C4-2B (cell line): ENCODE measurements around the gene PIM3.

Experiments used
- H3K27ac ChIP-seq: fragments of 450-650 bp; 2 replicates; pipeline ENCODE4 v1.5.1; 2017
- CTCF ChIP-seq: fragments of 450-650 bp; conservative IDR thresholded peaks from 2 replicates; pipeline ENCODE4 v1.5.1; 2017; ENCODE audit warnings: mild to moderate bottlenecking
- ZFX ChIP-seq: fragments of 450-650 bp; IDR thresholded peaks from 2 replicates; pipeline ENCODE4 v1.6.1; 2017

PIM3 gene

GRCh38 chr22:49947296-49947622 lies 13.3 kb upstream of the PIM3 start:
- H3K27ac ChIP-seq, result no peak overlapping the region; the same call in 1 of the 2 replicates
- TF ChIP-seq CTCF, result no peak
- TF ChIP-seq ZFX, result no peak

- peak overlapping the region; percentile 98 for H3K27ac ChIP-seq
- TF ChIP-seq CTCF (no peak), ZFX (no peak)
Measured at GRCh38 chr22:49948116-49948957, 12.2 kb upstream of the PIM3 start.

- H3K27ac ChIP-seq, result peak overlapping the region; percentile 98
- TF ChIP-seq ZFX, result 0 out of 2 replicates have a peak, but pooled peaks have one; percentile 48
- no peak for TF ChIP-seq CTCF
Measured at GRCh38 chr22:49948958-49949913, 11.3 kb upstream of the PIM3 start.

- TF ChIP-seq CTCF (no peak), ZFX (no peak)
- H3K27ac ChIP-seq, result peak overlapping the region; percentile 98
Measured at GRCh38 chr22:49949914-49950292, 10.7 kb upstream of the PIM3 start.

- peak overlapping the region; percentile 98 for H3K27ac ChIP-seq
- TF ChIP-seq CTCF (no peak), ZFX (no peak)
Measured at GRCh38 chr22:49950396-49950994, 10.1 kb upstream of the PIM3 start.

GRCh38 chr22:49951000-49951677 lies 9.4 kb upstream of the PIM3 start:
- H3K27ac ChIP-seq, result peak overlapping the region; percentile 98

More at GRCh38 chr22:49951000-49951677, 9.4 kb upstream of the PIM3 start:
- no peak for TF ChIP-seq CTCF
- TF ChIP-seq ZFX, result no peak
